MM.1S (cell line): ENCODE data around the gene CSN3.
"Not testable (repeated sequence)": the region's sequence is repeated elsewhere in the genome, so short reads cannot be mapped to it uniquely, and the experiment has no call there.

Experiments used
- DNase-seq: peaks from one replicate; pipeline ENCODE4 v3.0.0-alpha.2; 2015
- H2AFZ ChIP-seq: fragments of 300-600 bp; sonication (generic); 2 replicates; pipeline ENCODE4 v1.6.0; 2016; ENCODE audit warnings: antibody characterized with exemption, low read length
- H3F3A ChIP-seq: fragments of 300-600 bp; sonication (generic); 2 replicates; pipeline ENCODE4 v1.6.1; 2016; ENCODE audit warnings: mild to moderate bottlenecking, antibody characterized with exemption, low read length, moderate library complexity, mixed read lengths; ENCODE audit not compliant: insufficient read depth
- H3K27ac ChIP-seq: fragments of 300-600 bp; sonication (generic); 2 replicates; pipeline ENCODE4 v1.5.1; 2016; ENCODE audit warnings: mild to moderate bottlenecking, low read length
- H3K27me3 ChIP-seq: fragments of 300-600 bp; sonication (generic); replicated peaks from 2 replicates; pipeline ENCODE4 v1.6.0; 2016; ENCODE audit warnings: low read length; ENCODE audit not compliant: insufficient read depth
- H3K36me3 ChIP-seq: fragments of 300-600 bp; sonication (generic); replicated peaks from 2 replicates; pipeline ENCODE4 v1.6.1; 2016; ENCODE audit warnings: mild to moderate bottlenecking, low read length, mixed read lengths; ENCODE audit not compliant: insufficient read depth
- H3K4me1 ChIP-seq: fragments of 300-600 bp; sonication (generic); 2 replicates; pipeline ENCODE4 v1.6.1; 2016; ENCODE audit warnings: low read length, mixed read lengths
- H3K4me2 ChIP-seq: fragments of 300-600 bp; sonication (generic); 2 replicates; pipeline ENCODE4 v1.6.0; 2016; ENCODE audit warnings: low read depth, low read length
- H3K4me3 ChIP-seq: fragments of 300-600 bp; sonication (generic); 2 replicates; pipeline ENCODE4 v1.5.1; 2016; ENCODE audit warnings: low read length, mixed read lengths
- H3K79me2 ChIP-seq: fragments of 300-600 bp; sonication (generic); 2 replicates; pipeline ENCODE4 v1.6.1; 2016; ENCODE audit warnings: mixed run types, low read length, mixed read lengths
- H3K9ac ChIP-seq: fragments of 300-600 bp; sonication (generic); 2 replicates; pipeline ENCODE4 v1.6.1; 2016; ENCODE audit warnings: low read length, mixed read lengths
- H3K9me2 ChIP-seq: fragments of 300-600 bp; sonication (generic); replicated peaks from 2 replicates; pipeline ENCODE4 v1.6.1; 2016; ENCODE audit warnings: mild to moderate bottlenecking, low read length, mixed read lengths; ENCODE audit not compliant: insufficient read depth
- H3K9me3 ChIP-seq: fragments of 300-600 bp; sonication (generic); replicated peaks from 2 replicates; pipeline ENCODE4 v1.6.1; 2016; ENCODE audit warnings: mild to moderate bottlenecking, low read length, mixed read lengths; ENCODE audit not compliant: insufficient read depth
- H4K20me1 ChIP-seq: fragments of 300-600 bp; sonication (generic); 2 replicates; pipeline ENCODE4 v1.6.1; 2016; ENCODE audit warnings: mild to moderate bottlenecking, low read length, moderate library complexity, mixed read lengths; ENCODE audit not compliant: insufficient read depth
- EZH2 ChIP-seq: fragments of 300-600 bp; sonication (generic); optimal IDR thresholded peaks from 2 replicates; pipeline ENCODE3; 2017; ENCODE audit warnings: low read depth, mild to moderate bottlenecking, antibody characterized with exemption, low read length, mixed read lengths
- EZH2phosphoT487 ChIP-seq: fragments of 300-600 bp; sonication (generic); IDR thresholded peaks from 2 replicates; pipeline ENCODE4 v1.6.1; 2018; ENCODE audit warnings: antibody characterized with exemption, low read length
- TF ChIP-seq, protein P1 (sequence below): fragments of 300-600 bp; sonication (generic); IDR thresholded peaks from 2 replicates; pipeline ENCODE4 v1.5.1; 2016; ENCODE audit warnings: antibody characterized with exemption, low read length, mixed read lengths

The CSN3 gene, protein sequence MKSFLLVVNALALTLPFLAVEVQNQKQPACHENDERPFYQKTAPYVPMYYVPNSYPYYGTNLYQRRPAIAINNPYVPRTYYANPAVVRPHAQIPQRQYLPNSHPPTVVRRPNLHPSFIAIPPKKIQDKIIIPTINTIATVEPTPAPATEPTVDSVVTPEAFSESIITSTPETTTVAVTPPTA

GRCh38 chr4:70242297-70242696 is at the start of gene CSN3:
Gene CSN3 (plus strand): TSS chr4:70242597. CDS start chr4:70244820, 2,223 bp downstream.
- not testable (repeated sequence) for H3K9ac ChIP-seq, H3K4me3 ChIP-seq, H3K9me3 ChIP-seq, H3K36me3 ChIP-seq, H3K27ac ChIP-seq, H3K27me3 ChIP-seq, H3K4me2 ChIP-seq, H3K79me2 ChIP-seq, H4K20me1 ChIP-seq, H3K9me2 ChIP-seq, H3K4me1 ChIP-seq, DNase-seq, H3F3A ChIP-seq, H2AFZ ChIP-seq

DNA sequence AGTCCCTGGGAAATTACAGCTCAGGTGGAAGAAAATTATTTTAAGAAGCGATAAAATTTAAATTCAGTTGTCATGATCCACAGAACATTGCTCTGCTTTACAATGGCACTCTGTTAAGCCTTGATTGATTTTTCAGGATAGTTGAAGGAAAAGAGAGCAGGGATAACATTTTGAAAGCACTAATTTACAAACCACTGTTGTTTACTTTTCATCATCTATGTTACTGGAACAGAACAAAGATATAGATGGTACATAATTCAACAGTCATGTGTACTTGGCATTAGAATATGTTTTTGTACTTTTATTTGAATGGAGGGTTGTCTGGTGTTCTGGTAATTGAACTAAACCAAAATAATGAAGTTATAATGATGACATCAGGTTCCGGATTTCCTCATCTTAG is 49.5 kb upstream of the CSN3 start:
- H3K4me3 ChIP-seq: no peak overlapping the region
- H3K27me3 ChIP-seq: no peaks in the 10 kb centered on the region
- no peaks in the 10 kb centered on the region for H3K79me2 ChIP-seq
- DNase-seq: no peak
- H3K9ac ChIP-seq: no peak overlapping the region
- H3F3A ChIP-seq: no peaks in the 10 kb centered on the region
- H3K27ac ChIP-seq: no peak overlapping the region
- H4K20me1 ChIP-seq: no peaks in the 10 kb centered on the region
- TF ChIP-seq, protein P1, sequence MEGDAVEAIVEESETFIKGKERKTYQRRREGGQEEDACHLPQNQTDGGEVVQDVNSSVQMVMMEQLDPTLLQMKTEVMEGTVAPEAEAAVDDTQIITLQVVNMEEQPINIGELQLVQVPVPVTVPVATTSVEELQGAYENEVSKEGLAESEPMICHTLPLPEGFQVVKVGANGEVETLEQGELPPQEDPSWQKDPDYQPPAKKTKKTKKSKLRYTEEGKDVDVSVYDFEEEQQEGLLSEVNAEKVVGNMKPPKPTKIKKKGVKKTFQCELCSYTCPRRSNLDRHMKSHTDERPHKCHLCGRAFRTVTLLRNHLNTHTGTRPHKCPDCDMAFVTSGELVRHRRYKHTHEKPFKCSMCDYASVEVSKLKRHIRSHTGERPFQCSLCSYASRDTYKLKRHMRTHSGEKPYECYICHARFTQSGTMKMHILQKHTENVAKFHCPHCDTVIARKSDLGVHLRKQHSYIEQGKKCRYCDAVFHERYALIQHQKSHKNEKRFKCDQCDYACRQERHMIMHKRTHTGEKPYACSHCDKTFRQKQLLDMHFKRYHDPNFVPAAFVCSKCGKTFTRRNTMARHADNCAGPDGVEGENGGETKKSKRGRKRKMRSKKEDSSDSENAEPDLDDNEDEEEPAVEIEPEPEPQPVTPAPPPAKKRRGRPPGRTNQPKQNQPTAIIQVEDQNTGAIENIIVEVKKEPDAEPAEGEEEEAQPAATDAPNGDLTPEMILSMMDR: no peak
- no peak for TF ChIP-seq EZH2
- no peak for TF ChIP-seq EZH2phosphoT487
- no peak overlapping the region for H2AFZ ChIP-seq
- no peaks in the 10 kb centered on the region for H3K9me2 ChIP-seq
- H3K4me2 ChIP-seq: no peak overlapping the region
- H3K4me1 ChIP-seq: no peaks in the 10 kb centered on the region
- no peaks in the 10 kb centered on the region for H3K9me3 ChIP-seq
- H3K36me3 ChIP-seq: no peaks in the 10 kb centered on the region

DNA sequence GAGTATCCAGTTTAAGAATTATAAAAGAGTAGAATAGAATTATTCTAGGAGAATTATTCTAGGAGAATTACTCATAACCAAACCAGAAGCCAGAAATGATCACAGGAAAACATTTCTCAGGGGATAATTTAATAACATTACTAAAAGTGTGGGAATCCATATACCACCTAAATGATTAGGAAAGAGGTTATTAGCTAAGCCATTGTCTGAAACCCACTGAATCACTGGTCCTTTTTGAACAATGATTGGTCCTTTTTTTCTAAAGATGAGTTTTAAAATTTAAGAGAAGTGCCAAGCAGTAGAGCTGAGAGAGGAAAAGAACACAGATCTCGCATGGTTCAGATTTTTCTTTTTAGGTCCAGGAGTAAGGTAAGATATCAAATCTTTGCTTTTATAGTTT is 47.0 kb upstream of the CSN3 start, which contains the start of gene ODAM:
ODAM (plus strand) TSS at position 301 of the 400 bp plus-strand sequence. CDS start 819 bp downstream, outside the sequence.
- no peak within 1 kb of the TSS for H3K4me2 ChIP-seq
- no peak within 1 kb of the TSS for H3K27ac ChIP-seq
- no peaks in the 10 kb centered on the region for H3K4me1 ChIP-seq
- no peaks in the 10 kb centered on the region for H3K79me2 ChIP-seq
- no peak within 1 kb of the TSS for H2AFZ ChIP-seq
- no peaks in the 10 kb centered on the region for H4K20me1 ChIP-seq
- no peak within 1 kb of the TSS for H3K4me3 ChIP-seq
- no peaks in the 10 kb centered on the region for H3K9me2 ChIP-seq
- H3K9me3 ChIP-seq: no peaks in the 10 kb centered on the region
- no peaks in the 10 kb centered on the region for H3K36me3 ChIP-seq
- no peaks in the 10 kb centered on the region for H3K27me3 ChIP-seq
- TF ChIP-seq EZH2phosphoT487: no peak
- TF ChIP-seq EZH2: no peak
- TF ChIP-seq, protein P1: no peak
- H3K9ac ChIP-seq: no peak within 1 kb of the TSS
- no peaks in the 10 kb centered on the region for H3F3A ChIP-seq
- no peak for DNase-seq

DNA sequence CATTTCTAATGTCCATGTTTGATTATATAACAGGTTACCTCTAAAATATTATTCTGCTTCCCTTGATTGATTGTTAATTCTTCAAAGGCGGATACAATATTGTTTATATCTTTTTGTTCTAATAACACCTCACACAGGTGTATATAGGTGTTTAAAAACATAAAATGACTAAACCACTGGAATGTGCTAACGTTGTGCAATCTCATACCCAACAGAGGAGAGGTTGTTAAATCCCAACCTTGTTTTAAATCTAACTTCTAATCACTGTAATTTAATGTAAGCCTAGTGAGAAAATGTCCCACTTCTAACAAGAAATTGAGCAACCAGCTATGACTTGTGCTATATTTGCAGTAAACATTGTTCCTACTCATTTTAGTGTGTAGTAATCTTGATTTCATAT is 45.5 kb upstream of the CSN3 start:
- no peaks in the 10 kb centered on the region for H3K27me3 ChIP-seq
- no peaks in the 10 kb centered on the region for H3K79me2 ChIP-seq
- no peaks in the 10 kb centered on the region for H3F3A ChIP-seq
- TF ChIP-seq EZH2 (no peak), EZH2phosphoT487 (no peak)
- TF ChIP-seq, protein P1: no peak
- H4K20me1 ChIP-seq: no peaks in the 10 kb centered on the region
- no peaks in the 10 kb centered on the region for H3K9me2 ChIP-seq
- no peaks in the 10 kb centered on the region for H3K9me3 ChIP-seq
- H3K9ac ChIP-seq: no peak overlapping the region
- no peaks in the 10 kb centered on the region for H3K36me3 ChIP-seq
- H3K4me2 ChIP-seq: no peak overlapping the region
- DNase-seq: no peak
- no peaks in the 10 kb centered on the region for H3K4me1 ChIP-seq
- H3K4me3 ChIP-seq: no peak overlapping the region
- no peak overlapping the region for H2AFZ ChIP-seq
- no peak overlapping the region for H3K27ac ChIP-seq
